GM12878 (cell line): Measurements from ENCODE around the gene BPIFA1. TPM values are rescaled to one million over a fixed set of nuclear protein-coding genes. Genes with fewer than 3 reads are reported as not detected.

Experiments used
- BRCA1 ChIP-seq: IDR thresholded peaks from 2 replicates; pipeline ENCODE4 v1.6.1; 2011; ENCODE audit warnings: low read depth, low read length, improper control_type of control experiment
- CBFB ChIP-seq: IDR thresholded peaks from 2 replicates; pipeline ENCODE4 v1.6.1; 2016; ENCODE audit warnings: antibody characterized with exemption, low read depth
- CHD2 ChIP-seq: IDR thresholded peaks from 2 replicates; pipeline ENCODE4 v1.6.1; 2011; ENCODE audit warnings: low read depth, low read length, improper control_type of control experiment, borderline replicate concordance
- EED ChIP-seq: sonication (generic); IDR thresholded peaks from 2 replicates; pipeline ENCODE4 v1.6.1; 2016; ENCODE audit warnings: antibody characterized with exemption, low read depth
- EP300 ChIP-seq, 2 experiments: fragments of 150-350 bp in 1 of 2; IDR thresholded peaks; 2 replicates each; pipeline ENCODE4 v1.6.1; 2011 to 2012; ENCODE audit warnings: low read depth in 2 of 2, low read length in 2 of 2, borderline replicate concordance in 1 of 2, improper control_type of control experiment in 1 of 2, inconsistent platforms in 1 of 2; ENCODE audit not compliant: control insufficient read depth in 1 of 2
- HDAC6 ChIP-seq: fragments of 200-600 bp; sonication (generic); IDR thresholded peaks from one replicate; pipeline ENCODE4 v1.8.0; 2017; ENCODE audit warnings: antibody characterized with exemption; ENCODE audit not compliant: unreplicated experiment
- IKZF1 ChIP-seq: fragments of 450-650 bp; conservative IDR thresholded peaks from 2 replicates; pipeline ENCODE4 v1.6.1; 2017; ENCODE audit warnings: antibody characterized with exemption, mild to moderate bottlenecking
- MTA3 ChIP-seq: IDR thresholded peaks from 2 replicates; pipeline ENCODE4 v1.6.1; 2012; ENCODE audit warnings: low read length, inconsistent platforms, borderline replicate concordance
- SMC3 ChIP-seq: IDR thresholded peaks from 2 replicates; pipeline ENCODE4 v1.6.1; 2011; ENCODE audit warnings: low read length, improper control_type of control experiment, borderline replicate concordance
- ZNF592 ChIP-seq: fragments of 450-650 bp; IDR thresholded peaks from 2 replicates; pipeline ENCODE4 v1.6.1; 2017; ENCODE audit warnings: mild to moderate bottlenecking, moderate library complexity
- polyA plus RNA-seq, 11 experiments: library from polyadenylated mRNA; depleted of rRNA in 4 of 11; unstranded in 6 of 11; stranded (reverse) in 5 of 11; fragments of >200 nt; fragmentation: Nextera tagmentation in 4 of 11; fragmentation: Illumina TruSeq in 1 of 11; extraction: Ambion mirVana in 4 of 11; extraction: Trizol in 1 of 11; gene quantifications; 1 replicate in 1 of 11; 2 replicates in 10 of 11; pipeline versions ENCODE4 v1.2.1 to v1.2.3, GENCODE V29; 2011 to 2016; ENCODE audit warnings: inconsistent platforms in 2 of 11, missing spikeins in 2 of 11, low read depth in 1 of 11
- total RNA-seq, 4 experiments: library from RNA; depleted of rRNA in 3 of 4; stranded (reverse); fragments of >200 nt in 3 of 4; fragmentation: Illumina TruSeq in 1 of 4; extraction: Trizol in 1 of 4; gene quantifications; 2 replicates each; pipeline versions ENCODE4 v1.2.1 to v1.2.3, GENCODE V29; 2013 to 2021
- TF ChIP-seq, protein P1 (sequence below): fragments of 450-650 bp; IDR thresholded peaks from 2 replicates; pipeline ENCODE4 v1.6.1; 2016; ENCODE audit warnings: mild to moderate bottlenecking

BPIFA1 gene
- total and polyA plus RNA-seq, 10 of the 15 experiments (the other 5 are each of a cell fraction or from before 2014, with no cell fraction given), result not detected

GRCh38 chr20:33277471-33278441 is 42.0 kb downstream of the BPIFA1 start (continued):
- TF ChIP-seq CBFB (no peak), MTA3 (no peak), SMC3 (no peak), EP300 (IDR thresholded peaks at IDR 0.05; ENCODE audit: borderline replicate concordance in 1 of 2, control insufficient read depth in 1 of 2, low read depth in 2 of 2, low read length in 2 of 2) (no peak), HDAC6 (no peak), CHD2 (no peak), EED (no peak), ZNF592 (no peak), BRCA1 (no peak), IKZF1 (no peak)
- TF ChIP-seq, protein P1, sequence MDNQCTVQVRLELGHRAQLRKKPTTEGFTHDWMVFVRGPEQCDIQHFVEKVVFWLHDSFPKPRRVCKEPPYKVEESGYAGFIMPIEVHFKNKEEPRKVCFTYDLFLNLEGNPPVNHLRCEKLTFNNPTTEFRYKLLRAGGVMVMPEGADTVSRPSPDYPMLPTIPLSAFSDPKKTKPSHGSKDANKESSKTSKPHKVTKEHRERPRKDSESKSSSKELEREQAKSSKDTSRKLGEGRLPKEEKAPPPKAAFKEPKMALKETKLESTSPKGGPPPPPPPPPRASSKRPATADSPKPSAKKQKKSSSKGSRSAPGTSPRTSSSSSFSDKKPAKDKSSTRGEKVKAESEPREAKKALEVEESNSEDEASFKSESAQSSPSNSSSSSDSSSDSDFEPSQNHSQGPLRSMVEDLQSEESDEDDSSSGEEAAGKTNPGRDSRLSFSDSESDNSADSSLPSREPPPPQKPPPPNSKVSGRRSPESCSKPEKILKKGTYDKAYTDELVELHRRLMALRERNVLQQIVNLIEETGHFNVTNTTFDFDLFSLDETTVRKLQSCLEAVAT, result no peak
